WTC11 (cell line): Measurements from ENCODE around the gene PSMG4.

ENCODE experiments used
- ZNF232 ChIP-seq: sonication (generic); formaldehyde crosslinking; IDR thresholded peaks from 2 replicates; pipeline ENCODE4 v1.8.0; 2022; ENCODE audit warnings: mild to moderate bottlenecking, missing genetic modification reagents
- TF ChIP-seq, protein P1 (sequence below): fragments of 200-600 bp; IDR thresholded peaks from 2 replicates; pipeline ENCODE4 v1.8.0; 2022; ENCODE audit warnings: antibody characterized with exemption
- TF ChIP-seq, protein P2 (sequence below): sonication (generic); formaldehyde crosslinking; IDR thresholded peaks from 2 replicates; pipeline ENCODE4 v1.8.1; 2022; ENCODE audit warnings: mild to moderate bottlenecking, missing genetic modification reagents, moderate library complexity, borderline replicate concordance

DNA sequence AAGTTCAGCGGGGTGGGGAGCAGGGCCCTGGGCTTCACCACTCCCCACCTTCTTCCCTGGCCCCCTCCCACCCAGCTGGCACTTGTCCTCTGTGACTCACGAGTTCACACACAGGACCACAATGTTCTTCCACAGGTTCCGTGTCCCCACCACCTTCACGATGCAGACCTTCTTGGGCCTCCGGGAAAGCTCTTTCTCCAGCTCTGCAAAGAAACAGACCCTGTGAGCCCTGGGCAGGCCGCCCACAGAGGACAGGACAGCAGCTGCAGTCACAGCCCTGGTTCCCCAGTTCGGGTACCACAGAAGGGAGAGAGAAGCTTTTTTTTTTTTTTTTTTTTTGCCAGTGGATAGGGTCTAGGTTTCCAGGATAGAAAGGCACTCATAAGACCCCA is 30.9 kb downstream of the PSMG4 start:
- TF ChIP-seq ZNF232, result no peak
- TF ChIP-seq, protein P1, sequence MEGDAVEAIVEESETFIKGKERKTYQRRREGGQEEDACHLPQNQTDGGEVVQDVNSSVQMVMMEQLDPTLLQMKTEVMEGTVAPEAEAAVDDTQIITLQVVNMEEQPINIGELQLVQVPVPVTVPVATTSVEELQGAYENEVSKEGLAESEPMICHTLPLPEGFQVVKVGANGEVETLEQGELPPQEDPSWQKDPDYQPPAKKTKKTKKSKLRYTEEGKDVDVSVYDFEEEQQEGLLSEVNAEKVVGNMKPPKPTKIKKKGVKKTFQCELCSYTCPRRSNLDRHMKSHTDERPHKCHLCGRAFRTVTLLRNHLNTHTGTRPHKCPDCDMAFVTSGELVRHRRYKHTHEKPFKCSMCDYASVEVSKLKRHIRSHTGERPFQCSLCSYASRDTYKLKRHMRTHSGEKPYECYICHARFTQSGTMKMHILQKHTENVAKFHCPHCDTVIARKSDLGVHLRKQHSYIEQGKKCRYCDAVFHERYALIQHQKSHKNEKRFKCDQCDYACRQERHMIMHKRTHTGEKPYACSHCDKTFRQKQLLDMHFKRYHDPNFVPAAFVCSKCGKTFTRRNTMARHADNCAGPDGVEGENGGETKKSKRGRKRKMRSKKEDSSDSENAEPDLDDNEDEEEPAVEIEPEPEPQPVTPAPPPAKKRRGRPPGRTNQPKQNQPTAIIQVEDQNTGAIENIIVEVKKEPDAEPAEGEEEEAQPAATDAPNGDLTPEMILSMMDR, result no peak
- TF ChIP-seq, protein P2, sequence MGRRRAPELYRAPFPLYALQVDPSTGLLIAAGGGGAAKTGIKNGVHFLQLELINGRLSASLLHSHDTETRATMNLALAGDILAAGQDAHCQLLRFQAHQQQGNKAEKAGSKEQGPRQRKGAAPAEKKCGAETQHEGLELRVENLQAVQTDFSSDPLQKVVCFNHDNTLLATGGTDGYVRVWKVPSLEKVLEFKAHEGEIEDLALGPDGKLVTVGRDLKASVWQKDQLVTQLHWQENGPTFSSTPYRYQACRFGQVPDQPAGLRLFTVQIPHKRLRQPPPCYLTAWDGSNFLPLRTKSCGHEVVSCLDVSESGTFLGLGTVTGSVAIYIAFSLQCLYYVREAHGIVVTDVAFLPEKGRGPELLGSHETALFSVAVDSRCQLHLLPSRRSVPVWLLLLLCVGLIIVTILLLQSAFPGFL (CRISPR knock-in tag), result no peak
